Measurements from ENCODE around the gene TRAF4. TPM values are rescaled to one million over a fixed set of nuclear protein-coding genes. Genes with fewer than 3 reads are reported as not detected.

Gene TRAF4
- total RNA-seq: 173 and 248 TPM in 2 replicates
- 91.1 TPM for polyA plus RNA-seq (2012)

- peak; percentile 97 for DNase-seq (ENCODE audit: low read depth)
Observed at GRCh38 chr17:28743243-28744103, at the start of gene TRAF4. Gene TRAF4, plus strand, starts transcription at chr17:28744011. Its CDS starts 102 bp downstream, at chr17:28744113.

- no peak for DNase-seq (ENCODE audit: low read depth)
Observed at GRCh38 chr17:28698253-28698941, 45.4 kb upstream of the TRAF4 start.

DNA sequence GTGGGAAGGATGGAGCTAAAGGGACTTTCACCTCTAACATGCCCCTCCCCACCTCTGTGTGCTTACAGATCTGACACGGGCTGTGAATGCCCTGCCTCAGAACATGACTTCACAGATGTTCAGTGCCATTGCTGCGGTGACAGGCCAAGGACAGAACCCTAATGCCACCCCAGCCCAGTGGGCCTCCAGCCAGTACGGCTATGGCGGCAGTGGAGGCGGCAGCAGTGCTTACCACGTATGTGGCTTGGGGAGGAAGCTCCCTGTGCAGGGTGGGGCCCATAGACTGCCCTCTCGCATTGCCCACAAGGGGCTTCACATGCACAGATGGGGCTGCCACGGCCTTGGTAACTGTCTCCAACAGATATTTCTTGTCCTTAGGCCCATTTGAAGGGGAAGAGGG, 43.5 kb upstream of the TRAF4 start:
- DNase-seq (ENCODE audit: low read depth): no peak

- DNase-seq (ENCODE audit: low read depth): no peak
Observed at GRCh38 chr17:28700830-28701492, 42.9 kb upstream of the TRAF4 start.

- DNase-seq (ENCODE audit: low read depth): peak; percentile 65
Observed at GRCh38 chr17:28702026-28702751, 41.6 kb upstream of the TRAF4 start.

GRCh38 chr17:28702752-28703150, 41.1 kb upstream of the TRAF4 start:
- DNase-seq (ENCODE audit: low read depth): no peak

GRCh38 chr17:28703552-28704218, 40.1 kb upstream of the TRAF4 start:
- no peak for DNase-seq (ENCODE audit: low read depth)

DNA sequence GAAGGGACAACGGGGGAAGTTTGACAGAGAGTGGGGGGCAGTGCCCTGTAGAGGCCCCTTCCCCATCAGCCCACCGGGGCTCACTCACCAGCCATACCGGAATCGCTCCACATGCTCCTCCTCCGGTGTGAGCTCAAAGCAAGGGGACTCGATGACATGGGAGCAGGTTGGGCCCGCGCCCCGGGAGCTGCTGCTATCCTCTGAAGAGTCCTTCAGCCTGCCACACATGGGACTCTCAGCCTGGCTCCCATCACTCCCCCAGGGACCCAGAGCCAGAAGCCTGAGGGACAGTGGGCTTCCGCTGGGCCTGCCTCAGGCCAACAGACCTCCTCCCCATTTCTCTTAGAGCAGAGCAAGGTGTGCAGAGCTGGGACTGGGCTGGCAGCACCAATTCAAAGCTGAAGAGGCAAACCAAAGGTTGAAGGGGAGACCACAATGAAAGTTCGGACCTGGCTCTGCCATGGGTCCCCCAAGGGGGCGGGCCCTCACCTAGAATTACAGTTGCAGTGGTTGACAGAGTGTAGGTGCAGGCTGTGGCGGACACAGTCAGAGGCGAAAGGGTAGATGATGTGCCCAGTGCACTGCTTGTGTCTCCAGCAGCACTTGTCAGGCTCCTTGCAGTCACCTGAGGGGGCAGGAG, 39.5 kb upstream of the TRAF4 start:
- no peak for DNase-seq (ENCODE audit: low read depth)

DNA sequence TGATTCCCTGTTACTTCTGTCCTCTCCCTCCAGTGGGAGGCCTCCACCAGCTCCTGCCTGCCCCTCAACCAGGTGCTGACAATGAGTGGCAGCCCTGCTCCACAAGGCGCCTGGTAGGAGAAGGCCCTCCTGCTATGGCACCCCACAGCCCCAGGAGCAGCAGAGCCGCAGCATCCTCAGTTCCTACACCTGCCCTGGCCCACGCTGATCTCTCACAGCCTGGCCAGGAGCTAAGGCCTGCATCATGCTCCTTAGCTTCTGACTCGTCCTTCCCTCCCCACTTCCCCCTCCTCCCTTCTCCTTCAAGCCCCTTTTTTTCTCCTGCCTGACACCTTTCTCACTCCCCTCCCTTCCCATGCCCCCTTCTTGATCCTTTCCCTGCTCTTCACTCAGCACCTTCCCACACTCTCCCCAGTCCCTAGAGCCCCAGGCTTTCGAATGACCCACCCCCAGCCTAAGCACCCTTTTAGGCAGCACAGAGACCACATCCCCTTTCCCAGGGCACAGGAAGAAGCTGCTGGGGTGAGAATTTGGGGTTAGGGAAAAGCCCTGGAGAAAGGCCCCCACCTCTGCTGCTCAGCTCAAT, 38.6 kb upstream of the TRAF4 start:
- no peak for DNase-seq (ENCODE audit: low read depth)

GRCh38 chr17:28705728-28706334, 38.0 kb upstream of the TRAF4 start:
- no peak for DNase-seq (ENCODE audit: low read depth)

- DNase-seq (ENCODE audit: low read depth): no peak
Observed at GRCh38 chr17:28706471-28707338, 37.1 kb upstream of the TRAF4 start.

GRCh38 chr17:28707339-28707720, 36.5 kb upstream of the TRAF4 start:
- no peak for DNase-seq (ENCODE audit: low read depth)

DNA sequence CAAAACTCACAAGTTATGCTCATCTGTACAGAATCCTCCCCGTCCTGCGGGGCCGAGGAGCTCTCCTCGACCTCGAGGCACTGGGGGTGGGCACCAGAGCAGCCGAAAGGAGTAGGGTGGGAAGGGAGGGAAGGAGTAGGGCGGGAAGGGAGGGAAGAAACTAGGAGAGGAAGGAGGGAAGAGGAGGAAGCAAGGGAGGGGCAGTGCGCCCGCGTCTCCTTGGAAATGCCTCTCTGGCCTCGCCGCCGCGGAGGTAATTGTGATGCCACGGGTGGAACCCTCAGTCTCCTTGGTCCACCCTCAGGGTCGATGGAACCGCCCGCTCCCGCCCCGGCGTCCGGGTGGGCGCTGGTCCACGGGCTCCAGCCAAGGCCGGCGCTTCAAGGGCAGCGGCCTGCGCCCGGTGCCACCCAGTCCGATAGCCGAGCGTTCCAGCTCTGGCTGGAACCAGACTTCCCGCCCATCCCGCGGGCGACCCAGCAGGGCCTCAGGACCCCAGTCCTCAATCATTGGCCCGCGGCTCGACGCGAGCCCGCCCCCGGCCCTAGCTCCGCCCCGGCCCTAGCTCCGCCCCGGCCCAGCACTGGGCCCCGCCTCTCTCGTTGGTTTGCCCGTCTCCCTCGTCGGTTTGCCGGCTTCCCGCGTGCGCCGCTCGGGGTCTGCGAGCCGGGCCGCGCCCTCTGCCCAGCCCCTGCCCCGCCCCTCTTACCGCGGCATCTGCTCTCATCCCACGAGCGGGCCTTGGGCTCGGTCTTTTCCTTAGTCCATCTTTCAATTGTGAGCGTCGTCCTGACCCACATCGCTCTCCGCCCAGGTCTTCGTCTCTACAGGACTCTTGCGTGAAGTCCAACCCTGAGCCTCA, 32.7 kb upstream of the TRAF4 start:
- DNase-seq (ENCODE audit: low read depth): peak; percentile 90

DNA sequence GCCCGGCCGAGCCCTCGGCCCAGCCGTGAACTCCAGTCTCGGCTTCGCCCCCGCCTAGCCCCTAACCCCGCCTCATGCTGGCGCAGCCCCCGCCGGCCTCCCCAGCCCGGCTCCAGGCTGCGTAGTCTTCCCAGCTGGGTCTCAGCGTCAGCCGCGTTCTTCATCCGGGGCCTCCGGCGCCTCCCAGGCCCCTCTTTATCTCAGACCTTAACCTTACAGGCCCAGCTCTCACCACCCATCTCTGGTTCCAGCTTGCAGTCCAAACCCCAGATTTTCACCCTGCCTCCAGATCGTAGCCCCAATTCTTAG, 32.1 kb upstream of the TRAF4 start, which contains the start of gene PROCA1:
Gene PROCA1 (minus strand): TSS at position 166 of the 309 bp plus-strand sequence. CDS start 228 bp downstream, outside the sequence.
- DNase-seq (ENCODE audit: low read depth): no peak

GRCh38 chr17:28712032-28712704, 31.6 kb upstream of the TRAF4 start:
- no peak for DNase-seq (ENCODE audit: low read depth)

GRCh38 chr17:28712705-28713415, 31.0 kb upstream of the TRAF4 start:
- DNase-seq (ENCODE audit: low read depth): no peak
